ENCODE results near the gene TMEM129.

GRCh38 chr4:1762264-1763010, 41.3 kb upstream of the TMEM129 start:
- TF ChIP-seq CTCF (IDR thresholded peaks at IDR 0.05; ENCODE audit: borderline replicate concordance, extremely low read depth, low read length, poor library complexity, severe bottlenecking) (no peak), EZH2 (IDR thresholded peaks at IDR 0.05; ENCODE audit: borderline replicate concordance, low read depth, low read length, severe bottlenecking) (no peak)
